Endothelial cell of umbilical vein (primary cell): ENCODE data around the gene STAT5B.

Experiments
- EZH2 ChIP-seq: IDR thresholded peaks from 2 replicates; pipeline ENCODE4 v1.6.1; 2012; ENCODE audit warnings: borderline replicate concordance, low read depth, mild to moderate bottlenecking, moderate library complexity, low read length, inconsistent platforms; ENCODE audit not compliant: severe bottlenecking
- POLR2A ChIP-seq: IDR thresholded peaks from 2 replicates; pipeline ENCODE4 v1.6.1; 2012; ENCODE audit warnings: low read depth, mild to moderate bottlenecking, control low read depth, low read length

DNA sequence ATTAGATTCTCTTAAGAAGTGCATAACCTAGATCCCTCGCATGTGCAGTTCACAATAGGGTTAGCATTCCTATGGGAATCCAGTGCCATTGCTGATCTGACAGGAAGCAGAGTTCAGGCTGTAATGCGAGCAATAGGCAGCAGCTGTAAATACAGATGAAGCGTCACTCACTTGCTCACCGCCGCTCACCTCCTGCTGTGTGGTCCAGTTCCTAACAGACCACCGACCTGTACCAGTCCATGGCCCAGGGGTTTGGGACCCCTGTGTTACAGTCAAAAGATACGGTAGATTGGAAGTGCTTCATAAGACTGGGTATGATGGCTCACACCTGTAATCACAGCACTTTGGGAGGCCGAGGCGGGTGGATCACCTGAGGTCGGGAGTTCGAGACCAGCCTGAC lies 14.9 kb upstream of the STAT5B start:
- TF ChIP-seq EZH2 (no peak), POLR2A (no peak)
